Measurements from ENCODE around the gene SLC23A2.
"Not testable (repeated sequence)": the region's sequence is repeated elsewhere in the genome, so short reads cannot be mapped to it uniquely, and the experiment has no call there.

Gene SLC23A2

GRCh38 chr20:4929686-4930397 is 71.5 kb downstream of the SLC23A2 start:
- DNase-seq = no peak

DNA sequence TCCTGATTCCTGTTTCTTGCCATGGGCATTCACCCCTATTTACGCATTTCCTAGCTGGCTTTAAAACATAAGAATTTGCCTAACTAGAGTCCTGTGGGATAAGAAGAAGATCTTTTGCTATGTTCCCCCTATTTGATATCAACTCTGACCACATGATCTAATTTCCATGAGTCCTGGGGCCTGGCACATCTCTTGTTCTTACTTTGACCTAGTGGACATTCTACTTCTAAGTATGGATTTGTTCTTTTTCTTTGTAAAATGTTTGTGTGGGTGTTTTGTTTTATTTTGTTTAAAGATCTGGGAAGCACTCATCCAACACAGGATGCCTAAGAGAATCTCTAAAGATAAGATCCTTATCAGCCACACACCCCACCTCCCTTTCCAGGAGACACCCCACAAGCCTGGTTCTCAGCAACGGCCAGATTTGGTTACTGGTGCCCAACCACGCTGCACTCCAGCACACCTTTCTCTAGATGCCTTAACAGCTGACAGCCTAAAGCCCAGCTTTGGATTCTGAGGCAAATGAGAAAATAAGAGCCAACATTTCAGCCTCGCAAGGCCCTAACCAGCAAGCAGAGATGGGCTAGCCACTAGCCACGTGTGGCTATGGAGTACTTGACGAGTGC is 74.7 kb downstream of the SLC23A2 start:
- no peak for DNase-seq

DNA sequence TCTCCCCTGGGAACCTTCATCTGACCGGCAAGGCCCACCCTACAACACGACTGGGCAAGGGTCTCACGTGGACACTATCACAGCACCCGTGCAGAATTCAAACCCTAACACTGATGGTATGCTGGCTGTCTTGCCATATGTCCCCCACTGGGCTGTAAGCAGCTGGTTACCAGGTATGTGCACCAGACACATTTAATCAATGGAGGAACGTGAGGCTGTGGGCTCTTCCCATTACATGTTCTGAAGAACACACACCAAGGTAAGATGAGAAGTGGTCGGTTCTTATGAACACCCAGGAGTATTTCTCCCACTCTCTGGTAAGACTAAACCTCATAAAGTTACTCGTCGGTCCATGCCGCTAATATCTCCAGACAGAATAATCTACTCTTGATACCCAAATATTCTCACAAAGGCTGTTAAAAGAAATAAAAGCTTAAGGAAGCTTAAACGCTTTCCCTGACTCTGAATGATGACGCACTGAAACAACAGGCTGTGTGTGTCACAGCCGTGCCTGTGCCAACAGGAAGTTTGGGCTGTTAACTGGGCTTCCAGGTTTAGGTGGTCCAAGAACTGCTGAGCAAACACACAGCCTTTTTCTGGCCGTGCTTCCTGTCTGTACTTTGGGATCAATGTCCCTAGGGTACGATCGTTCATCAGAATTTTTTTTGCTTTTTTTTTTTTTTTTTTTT is 75.3 kb downstream of the SLC23A2 start:
- DNase-seq = peak; percentile 13

- DNase-seq = no peak
These were observed 76.9 kb downstream of the SLC23A2 start for GRCh38 chr20:4924446-4924845.

- no peak for DNase-seq
These were observed 77.3 kb downstream of the SLC23A2 start for GRCh38 chr20:4924032-4924431.

GRCh38 chr20:4922186-4922585 is 79.1 kb downstream of the SLC23A2 start:
- no peak for DNase-seq

DNA sequence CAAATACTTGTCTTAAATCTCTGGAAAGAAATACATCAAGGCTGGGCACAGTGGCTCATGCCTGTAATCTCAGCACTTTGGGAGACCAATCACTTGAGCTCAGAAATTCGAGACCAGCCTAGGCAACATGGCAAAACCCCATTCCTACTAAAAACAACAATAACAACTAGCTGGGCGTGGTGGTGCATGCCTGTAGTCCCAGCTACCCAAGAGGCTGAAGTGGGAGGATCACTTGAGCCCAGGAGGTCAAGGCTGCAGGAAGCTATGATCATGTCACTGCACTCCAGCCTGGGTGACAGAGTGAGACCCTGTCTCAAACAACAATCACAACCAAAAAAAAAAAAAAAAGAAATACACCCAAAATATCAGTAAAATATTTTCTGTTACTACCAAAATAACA is 80.0 kb downstream of the SLC23A2 start:
- DNase-seq = not testable (repeated sequence)

DNA sequence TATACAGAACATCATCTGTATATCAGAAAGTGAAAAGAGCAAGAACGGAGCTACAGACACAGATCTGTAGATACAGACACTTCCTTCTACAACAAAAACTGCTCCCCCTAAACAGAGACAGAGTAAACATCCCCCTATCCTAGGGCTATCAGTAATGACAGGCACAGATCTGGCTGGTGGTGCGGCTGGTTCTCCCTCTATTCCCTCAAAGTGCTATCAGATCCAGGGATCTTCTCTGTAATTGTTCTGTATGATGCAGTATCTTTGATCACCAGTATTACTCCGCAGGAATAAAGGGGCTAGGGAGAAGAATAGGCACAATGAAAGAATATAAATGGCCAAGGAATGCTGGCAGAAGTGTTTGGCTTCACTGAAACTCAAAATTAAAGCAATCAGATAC is 80.7 kb downstream of the SLC23A2 start:
- no peak for DNase-seq

DNA sequence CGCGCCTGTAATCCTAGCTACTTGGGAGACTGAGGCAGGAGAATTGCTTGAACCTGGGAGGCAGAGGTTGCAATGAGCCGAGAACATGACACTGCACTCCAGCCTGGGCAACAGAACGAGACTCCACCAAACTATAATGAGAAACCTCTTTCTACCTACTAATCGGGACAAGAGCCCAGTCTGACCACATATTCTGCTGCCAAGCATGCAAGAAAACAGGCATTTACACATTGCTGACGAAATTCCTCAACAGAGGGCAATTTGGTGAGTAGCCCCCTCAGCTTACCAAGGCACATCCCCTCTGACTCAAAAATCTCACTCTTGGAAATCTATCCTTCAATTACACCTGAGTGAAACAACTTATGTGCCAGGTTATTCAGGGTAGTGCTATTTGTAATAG is 81.2 kb downstream of the SLC23A2 start:
- no peak for DNase-seq

- no peak for DNase-seq
These were observed 82.1 kb downstream of the SLC23A2 start for GRCh38 chr20:4919047-4919704.

DNA sequence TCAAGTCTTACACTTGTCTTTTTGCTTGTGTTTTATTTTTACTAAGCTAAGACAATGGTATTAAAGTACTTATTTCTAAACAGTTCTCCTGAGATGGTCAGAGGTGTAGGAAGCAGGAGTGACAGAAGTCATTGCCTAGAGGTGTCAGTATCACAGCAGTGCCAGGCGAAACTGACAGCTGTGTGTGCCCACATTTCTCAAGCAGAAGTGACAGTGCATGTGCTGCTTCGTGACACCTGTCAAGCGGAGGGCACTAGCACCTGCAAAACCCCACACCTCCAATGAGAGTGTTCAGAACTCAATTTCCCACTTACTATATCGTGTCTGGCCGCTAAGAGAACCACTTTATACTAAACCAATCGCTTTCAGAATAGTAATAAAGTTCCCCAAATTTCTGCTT is 82.8 kb downstream of the SLC23A2 start:
- DNase-seq = no peak

- DNase-seq = peak; percentile 33
These were observed 84.1 kb downstream of the SLC23A2 start for GRCh38 chr20:4916971-4917881.

DNA sequence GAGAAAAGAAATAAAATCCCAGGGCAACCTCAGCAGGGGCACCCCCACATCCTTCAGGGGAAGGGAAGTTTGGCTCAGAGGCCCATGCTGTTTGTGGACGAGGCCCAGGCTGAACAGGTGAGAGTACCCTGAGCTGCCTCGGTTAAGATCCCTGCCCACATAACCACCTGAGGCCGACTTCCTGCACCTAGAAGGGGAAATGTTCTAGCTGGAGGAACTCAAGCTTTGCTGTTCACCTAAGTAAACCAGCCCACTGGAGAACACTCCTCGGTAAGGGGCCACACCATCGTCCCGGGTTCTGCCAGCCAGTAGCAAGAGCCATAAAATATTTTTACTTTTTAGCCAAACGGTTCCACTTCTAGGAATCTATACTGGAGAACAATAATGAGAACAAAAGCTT is 88.2 kb downstream of the SLC23A2 start:
- no peak for DNase-seq

DNA sequence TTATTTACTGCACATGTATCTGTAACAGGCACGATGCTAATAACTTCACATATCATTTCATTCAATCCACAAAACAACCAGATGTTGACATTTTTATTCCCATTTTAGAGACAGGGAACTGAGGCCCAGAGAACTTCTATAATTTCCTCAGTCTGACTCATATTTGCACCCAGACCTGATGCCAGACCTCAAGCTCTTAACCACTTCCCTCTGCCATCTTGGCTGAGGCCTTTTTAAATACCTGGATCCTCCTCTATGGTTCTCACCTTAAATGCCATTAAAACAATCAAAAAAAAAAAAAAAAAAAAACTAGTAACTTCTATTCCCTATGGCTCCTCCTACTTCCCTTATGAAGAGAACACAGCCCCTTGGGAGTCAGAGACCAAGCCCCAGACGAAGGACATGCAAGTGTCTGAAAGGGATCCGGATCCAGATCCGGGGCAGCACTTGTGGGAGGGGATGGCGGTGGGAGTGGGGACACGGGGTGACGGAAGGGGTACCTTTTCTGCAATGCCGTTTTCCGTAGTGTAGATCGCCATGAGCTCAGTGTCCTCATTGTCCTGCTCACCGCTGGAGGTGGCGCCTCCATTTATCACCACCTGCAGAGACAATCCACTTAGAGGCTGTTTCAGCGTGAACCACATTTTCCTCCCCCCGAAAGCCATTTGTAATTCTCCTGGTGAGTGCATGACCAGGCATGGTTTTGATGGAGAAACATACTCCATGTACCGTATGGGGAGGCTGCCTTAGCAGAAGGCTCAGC is 88.7 kb downstream of the SLC23A2 start:
- no peak for DNase-seq

- no peak for DNase-seq
These were observed 90.4 kb downstream of the SLC23A2 start for GRCh38 chr20:4910951-4911350.

DNA sequence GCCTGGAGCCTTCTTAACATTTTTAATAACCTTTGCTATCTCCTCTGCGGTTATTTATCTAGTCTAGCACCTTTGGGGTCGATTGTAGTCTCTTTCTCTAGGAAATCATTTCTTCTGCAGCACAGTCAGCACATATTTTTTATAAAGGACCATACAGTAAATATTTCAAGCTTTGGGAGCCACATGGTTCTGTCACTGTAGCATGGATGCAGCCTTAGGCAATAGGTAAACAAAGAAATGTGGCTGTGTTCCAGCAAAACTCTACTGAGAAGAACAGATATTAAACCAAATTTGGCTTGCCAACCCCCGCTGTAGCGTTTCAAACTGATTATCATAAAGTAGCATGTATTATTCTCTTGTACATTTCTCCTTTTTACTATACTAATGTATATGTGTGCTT is 95.7 kb downstream of the SLC23A2 start:
- DNase-seq = no peak

GRCh38 chr20:4905195-4905594 is 96.1 kb downstream of the SLC23A2 start:
- no peak for DNase-seq

GRCh38 chr20:4904127-4904860 is 97.0 kb downstream of the SLC23A2 start:
- no peak for DNase-seq

GRCh38 chr20:4902788-4903187 is 98.5 kb downstream of the SLC23A2 start:
- DNase-seq = no peak

DNA sequence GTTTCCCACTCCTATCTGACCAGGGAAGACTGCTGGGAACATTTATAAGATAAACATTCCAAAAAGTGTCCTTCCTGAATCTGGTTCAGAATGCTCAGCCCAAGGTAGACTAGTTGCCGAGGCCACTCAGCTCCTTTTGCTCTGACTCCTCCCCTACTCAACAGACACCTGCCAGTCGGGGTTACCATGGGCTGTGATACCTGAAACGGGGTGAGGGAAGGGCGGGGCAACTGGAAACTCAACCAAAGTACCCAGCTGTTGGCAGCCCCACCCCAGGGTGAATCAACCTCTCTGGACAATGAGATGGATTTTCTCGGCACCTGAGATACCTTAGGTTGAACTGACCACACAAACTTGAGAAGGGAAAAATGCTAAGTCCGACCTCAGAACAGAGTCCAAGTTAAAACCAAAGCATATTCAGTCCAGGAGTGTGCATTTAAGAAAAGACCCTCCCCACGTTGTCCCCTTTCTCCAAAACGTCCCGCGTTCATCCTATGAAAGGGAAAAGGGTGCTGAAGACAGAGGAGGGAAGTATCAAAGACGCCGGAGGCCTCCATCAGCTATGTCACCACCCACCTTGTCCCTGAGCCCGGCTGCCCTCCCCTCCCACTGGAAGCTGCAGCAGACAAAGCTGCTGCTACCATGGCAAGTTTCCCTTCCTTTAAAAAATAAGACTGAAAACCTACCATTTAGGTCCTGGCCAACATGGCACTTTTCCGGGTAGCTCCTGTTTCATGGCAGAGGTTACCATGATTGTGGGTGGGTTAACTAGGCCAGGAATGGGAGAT is 100.1 kb downstream of the SLC23A2 start:
- DNase-seq = no peak

Data from eye (tissue), 1 donor.